HEK293 (cell line): ENCODE results near the gene STEEP1.

Experiments used
- CTCF ChIP-seq: fragments of 450-650 bp; formaldehyde crosslinking; IDR thresholded peaks from 2 replicates; pipeline ENCODE4 v1.5.1; 2016; ENCODE audit warnings: missing biosample characterization, missing genetic modification characterization
- ZBTB21 ChIP-seq: fragments of 450-650 bp; formaldehyde crosslinking; IDR thresholded peaks from 2 replicates; pipeline ENCODE4 v1.5.1; 2017; ENCODE audit warnings: missing biosample characterization, missing genetic modification characterization
- ZFP3 ChIP-seq: fragments of 450-650 bp; formaldehyde crosslinking; IDR thresholded peaks from 2 replicates; pipeline ENCODE4 v1.5.1; 2016; ENCODE audit warnings: low read depth, missing biosample characterization, missing genetic modification characterization
- ZNF114 ChIP-seq: fragments of 450-650 bp; formaldehyde crosslinking; IDR thresholded peaks from 2 replicates; pipeline ENCODE4 v1.5.0; 2017; ENCODE audit warnings: missing biosample characterization, missing genetic modification characterization
- ZNF24 ChIP-seq: fragments of 450-650 bp; formaldehyde crosslinking; IDR thresholded peaks from 2 replicates; pipeline ENCODE4 v1.5.1; 2016; ENCODE audit warnings: missing biosample characterization, missing genetic modification characterization
- ZNF362 ChIP-seq: fragments of 450-650 bp; formaldehyde crosslinking; IDR thresholded peaks from 2 replicates; pipeline ENCODE4 v1.5.1; 2016; ENCODE audit warnings: missing biosample characterization, missing genetic modification characterization
- ZNF433 ChIP-seq: fragments of 450-650 bp; formaldehyde crosslinking; IDR thresholded peaks from 2 replicates; pipeline ENCODE4 v1.5.1; 2016; ENCODE audit warnings: missing biosample characterization, missing genetic modification characterization, low read depth
- ZNF707 ChIP-seq: fragments of 450-650 bp; formaldehyde crosslinking; IDR thresholded peaks from 2 replicates; pipeline ENCODE4 v1.5.1; 2016; ENCODE audit warnings: missing biosample characterization, missing genetic modification characterization
- ZNF792 ChIP-seq: fragments of 450-650 bp; formaldehyde crosslinking; IDR thresholded peaks from 2 replicates; pipeline ENCODE4 v1.5.1; 2016; ENCODE audit warnings: missing biosample characterization, missing genetic modification characterization
- TF ChIP-seq, protein P1 (sequence below): fragments of 450-650 bp; formaldehyde crosslinking; IDR thresholded peaks from 2 replicates; pipeline ENCODE4 v1.5.1; 2016; ENCODE audit warnings: missing biosample characterization, missing genetic modification characterization, borderline replicate concordance
- TF ChIP-seq, protein P2 (sequence below): fragments of 450-650 bp; formaldehyde crosslinking; IDR thresholded peaks from 2 replicates; pipeline ENCODE4 v1.5.1; 2016; ENCODE audit warnings: missing biosample characterization, missing genetic modification characterization

DNA sequence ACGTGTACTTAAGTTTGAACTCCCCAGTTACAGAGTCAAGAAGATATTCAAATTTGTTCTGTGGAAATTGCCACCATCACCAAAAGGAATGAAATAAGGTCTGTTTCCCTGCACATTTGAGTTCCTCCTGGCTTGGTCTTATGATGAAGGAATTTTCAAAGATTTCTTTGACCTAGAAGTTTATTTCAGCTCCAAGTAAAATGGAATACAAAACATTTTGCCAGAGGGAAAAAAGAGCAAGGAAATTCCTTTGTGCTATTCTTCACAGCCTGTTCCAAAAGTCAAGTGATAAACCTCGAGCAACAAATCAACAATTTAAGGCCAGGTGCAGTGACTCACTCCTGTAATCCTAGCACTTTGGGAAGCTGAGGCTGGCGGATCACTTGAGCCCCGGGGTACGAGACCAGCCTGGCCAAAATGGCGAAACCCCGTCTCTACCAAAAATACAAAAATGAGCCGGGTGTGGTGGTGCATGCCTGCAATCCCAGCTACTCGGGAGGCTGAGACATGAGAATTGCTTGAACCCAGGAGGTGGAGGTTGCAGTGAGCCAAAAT, 37.6 kb upstream of the STEEP1 start:
- no peak for TF ChIP-seq ZNF24
- TF ChIP-seq, protein P1, sequence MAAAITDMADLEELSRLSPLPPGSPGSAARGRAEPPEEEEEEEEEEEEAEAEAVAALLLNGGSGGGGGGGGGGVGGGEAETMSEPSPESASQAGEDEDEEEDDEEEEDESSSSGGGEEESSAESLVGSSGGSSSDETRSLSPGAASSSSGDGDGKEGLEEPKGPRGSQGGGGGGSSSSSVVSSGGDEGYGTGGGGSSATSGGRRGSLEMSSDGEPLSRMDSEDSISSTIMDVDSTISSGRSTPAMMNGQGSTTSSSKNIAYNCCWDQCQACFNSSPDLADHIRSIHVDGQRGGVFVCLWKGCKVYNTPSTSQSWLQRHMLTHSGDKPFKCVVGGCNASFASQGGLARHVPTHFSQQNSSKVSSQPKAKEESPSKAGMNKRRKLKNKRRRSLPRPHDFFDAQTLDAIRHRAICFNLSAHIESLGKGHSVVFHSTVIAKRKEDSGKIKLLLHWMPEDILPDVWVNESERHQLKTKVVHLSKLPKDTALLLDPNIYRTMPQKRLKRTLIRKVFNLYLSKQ = no peak
- no peak for TF ChIP-seq CTCF (tag by site-specific recombination)
- no peak for TF ChIP-seq ZNF707 (tag by site-specific recombination)
- no peak for TF ChIP-seq ZFP3 (tag by site-specific recombination)
- TF ChIP-seq, protein P2, sequence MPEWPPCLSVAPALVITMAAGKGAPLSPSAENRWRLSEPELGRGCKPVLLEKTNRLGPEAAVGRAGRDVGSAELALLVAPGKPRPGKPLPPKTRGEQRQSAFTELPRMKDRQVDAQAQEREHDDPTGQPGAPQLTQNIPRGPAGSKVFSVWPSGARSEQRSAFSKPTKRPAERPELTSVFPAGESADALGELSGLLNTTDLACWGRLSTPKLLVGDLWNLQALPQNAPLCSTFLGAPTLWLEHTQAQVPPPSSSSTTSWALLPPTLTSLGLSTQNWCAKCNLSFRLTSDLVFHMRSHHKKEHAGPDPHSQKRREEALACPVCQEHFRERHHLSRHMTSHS (tag by site-specific recombination) = no peak
- no peak for TF ChIP-seq ZNF433 (tag by site-specific recombination)
- TF ChIP-seq ZNF792 (tag by site-specific recombination) = no peak
- no peak for TF ChIP-seq ZNF114
- TF ChIP-seq ZBTB21 (tag by site-specific recombination) = no peak
- TF ChIP-seq ZNF362 (tag by site-specific recombination) = no peak
